GM23248 (cell line): ENCODE results near the gene NFX1. TPM values are rescaled to one million over a fixed set of nuclear protein-coding genes. Genes with fewer than 3 reads are reported as not detected.

ENCODE experiments used
- DNase-seq: peaks from one replicate; pipeline ENCODE4 v3.0.0-alpha.2; 2015
- H2AFZ ChIP-seq: fragments of 200-600 bp; sonication (generic); 2 replicates; pipeline ENCODE4 v1.6.1; 2016; ENCODE audit warnings: antibody characterized with exemption
- H3F3A ChIP-seq: fragments of 200-600 bp; sonication (generic); 2 replicates; pipeline ENCODE4 v1.6.1; 2016; ENCODE audit warnings: mild to moderate bottlenecking, antibody characterized with exemption, mixed run types; ENCODE audit not compliant: insufficient read depth
- H3K27ac ChIP-seq: fragments of 200-600 bp; sonication (generic); 2 replicates; pipeline ENCODE4 v1.5.1; 2016; ENCODE audit warnings: mild to moderate bottlenecking
- H3K27me3 ChIP-seq: fragments of 200-600 bp; sonication (generic); replicated peaks from 2 replicates; pipeline ENCODE4 v1.6.1; 2016; ENCODE audit warnings: mild to moderate bottlenecking; ENCODE audit not compliant: insufficient read depth
- H3K36me3 ChIP-seq: fragments of 200-600 bp; sonication (generic); 2 replicates; pipeline ENCODE4 v1.6.1; 2016; ENCODE audit warnings: low read depth, mild to moderate bottlenecking
- H3K4me1 ChIP-seq: fragments of 200-600 bp; sonication (generic); 2 replicates; pipeline ENCODE4 v1.6.1; 2016; ENCODE audit warnings: mild to moderate bottlenecking; ENCODE audit not compliant: insufficient read depth
- H3K4me2 ChIP-seq: fragments of 200-600 bp; sonication (generic); one replicate; pipeline ENCODE4 v1.6.1; 2016; ENCODE audit warnings: mild to moderate bottlenecking; ENCODE audit not compliant: unreplicated experiment
- H3K4me3 ChIP-seq: fragments of 200-600 bp; sonication (generic); 2 replicates; pipeline ENCODE4 v1.5.1; 2016; ENCODE audit warnings: mild to moderate bottlenecking
- H3K79me2 ChIP-seq: fragments of 200-600 bp; sonication (generic); 2 replicates; pipeline ENCODE4 v1.6.1; 2016; ENCODE audit warnings: mild to moderate bottlenecking; ENCODE audit not compliant: insufficient read depth
- H3K9ac ChIP-seq: fragments of 200-600 bp; sonication (generic); 2 replicates; pipeline ENCODE4 v1.6.1; 2016; ENCODE audit warnings: mild to moderate bottlenecking
- H3K9me2 ChIP-seq: fragments of 200-600 bp; sonication (generic); 2 replicates; pipeline ENCODE4 v1.6.1; 2016; ENCODE audit warnings: mixed run types, mild to moderate bottlenecking, moderate library complexity; ENCODE audit not compliant: insufficient read depth
- H3K9me3 ChIP-seq: fragments of 200-600 bp; sonication (generic); one replicate; pipeline ENCODE4 v1.6.1; 2017; ENCODE audit warnings: low read depth
- H4K20me1 ChIP-seq: fragments of 200-600 bp; sonication (generic); 2 replicates; pipeline ENCODE4 v1.6.0; 2016; ENCODE audit not compliant: insufficient read depth
- EZH2 ChIP-seq: fragments of 200-600 bp; sonication (generic); IDR thresholded peaks from 2 replicates; pipeline ENCODE4 v1.6.1; 2018; ENCODE audit warnings: antibody characterized with exemption, mild to moderate bottlenecking; ENCODE audit not compliant: insufficient read depth, poor library complexity, severe bottlenecking
- EZH2phosphoT487 ChIP-seq: fragments of 200-600 bp; sonication (generic); IDR thresholded peaks from 2 replicates; pipeline ENCODE4 v1.6.1; 2018; ENCODE audit warnings: antibody characterized with exemption, moderate library complexity, mild to moderate bottlenecking, low read depth; ENCODE audit not compliant: insufficient read depth
- WGBS, 2 experiments: methylation state at CpG; one replicate each; pipeline ENCODE4 v1.1.6; 2015 to 2017; ENCODE audit warnings: low lambda C conversion rate in 2 of 2, low coverage in 1 of 2; ENCODE audit errors: missing lambda C conversion rate in 2 of 2; 5-methylcytosine and 5-hydroxymethylcytosine counted together
- in situ Hi-C: fragments of 300-500 bp; cut with MboI; formaldehyde crosslinking; loops from 2 replicates; pipeline ENCODE4 v1.15.0; 2020
- polyA plus RNA-seq: library from polyadenylated mRNA; unstranded; fragments of >200 nt; fragmentation: Nextera tagmentation; extraction: Ambion mirVana; gene quantifications from 2 replicates; pipeline ENCODE4 v1.2.1, GENCODE V29; 2016
- total RNA-seq: library from RNA; depleted of rRNA; stranded (reverse); fragments of >200 nt; shearing (Covaris generic); gene quantifications from 2 replicates; pipeline ENCODE4 v1.2.3, GENCODE V29; 2014

Gene NFX1
- total and polyA plus RNA-seq, 2 experiments from 2014 or later, result 23.8 to 28.1 TPM

- H3K27ac ChIP-seq, result no peak overlapping the region
- no peak overlapping the region for H3K4me3 ChIP-seq
- H4K20me1 ChIP-seq, result no peaks in the 10 kb centered on the region
- no peaks in the 10 kb centered on the region for H3K9me2 ChIP-seq
- no peaks in the 10 kb centered on the region for H3K9me3 ChIP-seq
- 0 out of 2 replicates have a peak, but pooled peaks cover 9% of the 10 kb centered on the region for H3K79me2 ChIP-seq
- H3K27me3 ChIP-seq, result no peaks in the 10 kb centered on the region
- in situ Hi-C loops, result no loop called here
- H3F3A ChIP-seq, result no peaks in the 10 kb centered on the region; the same call in 1 of the 2 replicates
- WGBS, 2 experiments, result 100% methylated on average over 3 of the region's 3 CpGs
- no peak overlapping the region for H3K4me2 ChIP-seq
- H3K36me3 ChIP-seq, result peaks cover 80% of the 10 kb centered on the region
- H3K9ac ChIP-seq, result no peak overlapping the region
- no peak overlapping the region for H2AFZ ChIP-seq
- no peak for DNase-seq
- H3K4me1 ChIP-seq, result no peaks in the 10 kb centered on the region
- TF ChIP-seq EZH2phosphoT487 (no peak), EZH2 (no peak)
These were observed 49.9 kb downstream of the NFX1 start for GRCh38 chr9:33340186-33340585.

GRCh38 chr9:33341182-33341581 lies 50.9 kb downstream of the NFX1 start:
- Histone ChIP-seq H3K9me3 (no peaks in the 10 kb centered on the region), H3K4me3 (no peak overlapping the region), H3K79me2 (0 out of 2 replicates have a peak, but pooled peaks cover 5% of the 10 kb centered on the region), H3K9ac (no peak overlapping the region), H3K4me1 (no peaks in the 10 kb centered on the region), H3K36me3 (peaks cover 84% of the 10 kb centered on the region), H3F3A (no peaks in the 10 kb centered on the region; the same call in 1 of the 2 replicates), H4K20me1 (no peaks in the 10 kb centered on the region), H3K9me2 (no peaks in the 10 kb centered on the region), H3K27me3 (no peaks in the 10 kb centered on the region), H3K27ac (no peak overlapping the region), H3K4me2 (no peak overlapping the region), H2AFZ (no peak overlapping the region)
- TF ChIP-seq EZH2, result no peak
- no peak for TF ChIP-seq EZH2phosphoT487
- in situ Hi-C loops, result no loop called here
- no peak for DNase-seq
- 97 to 100% methylated on average over 3 of the region's 3 CpGs for WGBS, 2 experiments

DNA sequence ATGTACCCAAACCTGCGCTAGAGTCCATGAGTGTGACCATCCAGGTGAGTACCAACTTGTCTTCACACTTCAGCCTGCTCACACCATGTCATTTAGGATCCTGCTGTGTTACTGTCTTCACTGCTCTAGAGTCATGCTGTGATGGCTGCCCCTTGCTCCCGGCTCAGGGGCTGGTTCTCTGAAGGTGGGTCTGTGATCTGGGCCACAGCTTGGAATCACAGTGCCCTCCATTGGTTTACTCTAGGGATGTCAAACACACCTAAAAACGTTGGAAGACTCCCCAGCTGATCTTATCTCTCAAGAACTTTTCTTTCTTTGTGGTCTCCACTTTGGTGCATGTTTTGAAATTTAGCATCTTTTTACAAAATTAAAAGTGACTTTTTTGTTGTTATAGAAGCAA lies 53.8 kb downstream of the NFX1 start:
- H3K36me3 ChIP-seq, result peaks cover 92% of the 10 kb centered on the region
- WGBS, 2 experiments, result 72 to 73% methylated on average over 3 of the region's 3 CpGs
- DNase-seq, result no peak

GRCh38 chr9:33346564-33346963 lies 56.2 kb downstream of the NFX1 start:
- H3K9me2 ChIP-seq, result no peaks in the 10 kb centered on the region
- H4K20me1 ChIP-seq, result no peaks in the 10 kb centered on the region
- H3K4me3 ChIP-seq, result no peak overlapping the region
- peaks cover 71% of the 10 kb centered on the region for H3K36me3 ChIP-seq
- 0 out of 2 replicates have a peak, but pooled peaks cover 4% of the 10 kb centered on the region for H3K79me2 ChIP-seq
- H3K9ac ChIP-seq, result no peak overlapping the region
- H3K27me3 ChIP-seq, result no peaks in the 10 kb centered on the region
- H3F3A ChIP-seq, result peaks cover 25% of the 10 kb centered on the region
- peaks cover 9% of the 10 kb centered on the region; the same call in 1 of the 2 replicates for H3K4me1 ChIP-seq
- in situ Hi-C loops, result no loop called here
- no peak overlapping the region for H3K4me2 ChIP-seq
- H3K9me3 ChIP-seq, result no peaks in the 10 kb centered on the region
- no peak overlapping the region for H3K27ac ChIP-seq
- peak; percentile 48 for DNase-seq
- WGBS, 2 experiments, result 79 to 80% methylated on average over 4 of the region's 4 CpGs
- no peak overlapping the region for H2AFZ ChIP-seq
- no peak for TF ChIP-seq EZH2
- no peak for TF ChIP-seq EZH2phosphoT487

More for the DNA sequence above, 53.8 kb downstream of the NFX1 start:
- Histone ChIP-seq H3K9ac (no peak overlapping the region), H3K9me2 (no peaks in the 10 kb centered on the region), H3K79me2 (0 out of 2 replicates have a peak, but pooled peaks cover 4% of the 10 kb centered on the region), H3F3A (peaks cover 15% of the 10 kb centered on the region; the same call in 1 of the 2 replicates), H3K9me3 (no peaks in the 10 kb centered on the region), H3K4me3 (no peak overlapping the region), H3K4me2 (no peak overlapping the region), H3K27me3 (no peaks in the 10 kb centered on the region), H2AFZ (no peak overlapping the region), H3K4me1 (no peaks in the 10 kb centered on the region), H4K20me1 (no peaks in the 10 kb centered on the region), H3K27ac (no peak overlapping the region)
- in situ Hi-C loops, result no loop called here
- TF ChIP-seq EZH2phosphoT487 (no peak), EZH2 (no peak)
